HG03175 (cell line): ENCODE measurements around the gene SCNN1A.

Experiments
- ATAC-seq: cut with Tn5 transposase; IDR thresholded peaks from one replicate; pipeline ENCODE4 v1.9.1; 2021; ENCODE audit warnings: mild to moderate bottlenecking, moderate library complexity; ENCODE audit not compliant: unreplicated experiment

SCNN1A gene

DNA sequence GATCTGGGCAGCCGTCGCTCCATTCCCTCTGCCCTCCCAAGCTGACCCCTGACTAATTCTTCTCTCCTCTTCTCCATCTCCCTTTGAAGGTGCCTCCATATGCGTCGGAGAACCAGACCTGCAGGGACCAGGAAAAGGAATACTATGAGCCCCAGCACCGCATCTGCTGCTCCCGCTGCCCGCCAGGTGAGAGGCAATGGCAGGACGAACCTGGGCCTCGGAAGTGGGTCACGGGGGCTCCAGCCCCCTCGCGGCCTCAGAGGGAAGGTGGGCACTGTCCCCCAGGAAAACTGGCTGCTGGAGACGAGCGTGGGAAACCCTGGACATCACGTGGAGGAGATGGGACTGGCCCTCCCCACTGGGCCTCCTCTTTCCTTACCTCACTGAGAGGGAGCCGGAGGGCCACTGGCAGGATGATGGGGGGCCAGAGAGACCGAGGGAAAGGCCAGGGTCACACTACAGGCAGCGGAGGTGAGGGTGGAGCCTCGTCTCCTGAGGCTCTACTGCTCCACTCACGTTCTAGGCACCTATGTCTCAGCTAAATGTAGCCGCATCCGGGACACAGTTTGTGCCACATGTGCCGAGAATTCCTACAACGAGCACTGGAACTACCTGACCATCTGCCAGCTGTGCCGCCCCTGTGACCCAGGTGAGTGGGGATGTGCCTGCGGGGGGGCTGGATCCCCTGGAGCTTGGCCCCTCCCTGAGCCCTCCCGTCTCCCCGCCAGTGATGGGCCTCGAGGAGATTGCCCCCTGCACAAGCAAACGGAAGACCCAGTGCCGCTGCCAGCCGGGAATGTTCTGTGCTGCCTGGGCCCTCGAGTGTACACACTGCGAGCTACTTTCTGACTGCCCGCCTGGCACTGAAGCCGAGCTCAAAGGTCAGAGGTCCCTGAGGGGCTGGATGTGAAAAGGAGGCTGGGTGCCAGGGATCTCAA lies 9.4 kb upstream of the SCNN1A start:
- ATAC-seq: no peak

DNA sequence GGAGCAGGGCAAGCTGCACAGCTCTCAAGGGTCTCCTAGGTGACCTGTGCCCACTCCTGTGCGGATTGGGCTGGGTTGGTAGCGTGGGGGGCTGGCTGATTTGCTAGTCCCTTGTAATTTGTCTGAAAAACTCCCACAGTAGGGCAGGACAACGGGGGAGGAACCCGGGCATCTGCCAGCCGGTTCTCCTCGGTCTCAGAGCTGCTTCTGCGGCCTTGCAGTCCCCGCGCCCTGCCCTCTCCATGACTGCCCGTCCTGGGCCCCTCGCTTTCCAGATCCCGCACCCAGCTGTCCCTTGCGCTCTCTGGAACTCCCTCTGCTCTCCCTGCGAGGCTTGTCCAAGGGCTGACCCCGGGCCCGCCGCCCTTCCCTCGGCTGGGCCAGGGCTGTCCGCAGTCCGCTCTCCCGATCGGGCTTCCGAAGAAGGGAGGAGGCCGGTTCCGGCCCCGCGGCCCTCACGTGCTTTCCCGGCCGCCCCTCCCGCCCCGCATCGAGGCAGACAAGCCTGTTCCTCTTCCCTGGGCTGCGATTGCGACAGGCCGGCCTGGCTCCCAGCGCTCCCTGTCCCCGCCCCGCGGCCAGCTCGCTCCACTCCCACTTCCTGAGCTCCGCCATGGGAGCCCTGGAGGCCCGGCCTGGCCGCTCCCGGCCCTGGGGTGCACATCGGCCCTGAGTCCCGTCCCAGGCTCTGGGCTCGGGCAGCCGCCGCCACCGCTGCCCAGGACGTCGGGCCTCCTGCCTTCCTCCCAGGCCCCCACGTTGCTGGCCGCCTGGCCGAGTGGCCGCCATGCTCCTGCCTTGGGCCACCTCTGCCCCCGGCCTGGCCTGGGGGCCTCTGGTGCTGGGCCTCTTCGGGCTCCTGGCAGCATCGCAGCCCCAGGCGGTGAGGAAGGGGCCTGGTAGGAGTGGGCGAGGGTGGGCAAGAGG lies 8.5 kb upstream of the SCNN1A start, which contains the start of gene LTBR:
LTBR (plus strand) TSS at position 591 of the 927 bp plus-strand sequence; CDS start at position 788, 197 bp downstream.
- ATAC-seq: no peak

DNA sequence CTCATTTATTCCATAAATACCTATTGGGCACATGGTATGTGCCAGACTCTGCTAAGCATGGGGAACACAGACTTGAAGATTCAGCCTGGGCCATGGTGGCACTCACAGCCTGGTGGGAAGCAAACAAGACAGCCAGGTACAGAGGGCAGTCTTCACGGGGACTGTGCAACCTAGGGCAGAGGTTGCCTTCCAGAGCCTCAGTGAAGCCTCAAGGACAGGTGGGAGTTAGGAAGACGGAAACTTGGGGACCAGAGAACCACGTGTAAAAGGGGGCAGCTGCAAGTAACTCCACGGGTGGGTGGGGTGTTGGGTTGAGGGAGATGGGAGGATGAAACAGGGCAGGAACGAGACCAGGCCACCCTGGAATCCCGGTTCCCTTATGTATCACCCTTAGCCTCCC lies 7.6 kb upstream of the SCNN1A start:
- ATAC-seq: no peak

DNA sequence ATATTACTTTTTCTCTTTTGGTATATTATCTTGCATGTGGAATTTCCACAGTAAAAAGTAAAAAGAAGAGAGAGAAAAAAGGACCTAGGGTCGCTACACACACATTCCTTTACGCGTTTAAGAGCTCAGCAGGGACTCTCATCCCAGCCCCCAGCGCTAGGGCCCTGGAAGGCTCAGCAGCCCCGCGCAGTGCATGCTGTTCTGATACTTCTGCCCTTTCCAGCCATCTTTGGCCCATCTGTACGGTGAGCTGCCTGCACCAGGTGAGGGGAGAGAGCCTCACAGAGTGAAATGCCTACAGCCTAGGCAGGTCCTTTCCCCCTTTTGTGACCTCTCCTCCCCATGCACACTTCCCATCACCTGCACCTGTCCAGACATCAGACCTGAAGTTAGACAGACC lies 7.0 kb upstream of the SCNN1A start:
- ATAC-seq: no peak

DNA sequence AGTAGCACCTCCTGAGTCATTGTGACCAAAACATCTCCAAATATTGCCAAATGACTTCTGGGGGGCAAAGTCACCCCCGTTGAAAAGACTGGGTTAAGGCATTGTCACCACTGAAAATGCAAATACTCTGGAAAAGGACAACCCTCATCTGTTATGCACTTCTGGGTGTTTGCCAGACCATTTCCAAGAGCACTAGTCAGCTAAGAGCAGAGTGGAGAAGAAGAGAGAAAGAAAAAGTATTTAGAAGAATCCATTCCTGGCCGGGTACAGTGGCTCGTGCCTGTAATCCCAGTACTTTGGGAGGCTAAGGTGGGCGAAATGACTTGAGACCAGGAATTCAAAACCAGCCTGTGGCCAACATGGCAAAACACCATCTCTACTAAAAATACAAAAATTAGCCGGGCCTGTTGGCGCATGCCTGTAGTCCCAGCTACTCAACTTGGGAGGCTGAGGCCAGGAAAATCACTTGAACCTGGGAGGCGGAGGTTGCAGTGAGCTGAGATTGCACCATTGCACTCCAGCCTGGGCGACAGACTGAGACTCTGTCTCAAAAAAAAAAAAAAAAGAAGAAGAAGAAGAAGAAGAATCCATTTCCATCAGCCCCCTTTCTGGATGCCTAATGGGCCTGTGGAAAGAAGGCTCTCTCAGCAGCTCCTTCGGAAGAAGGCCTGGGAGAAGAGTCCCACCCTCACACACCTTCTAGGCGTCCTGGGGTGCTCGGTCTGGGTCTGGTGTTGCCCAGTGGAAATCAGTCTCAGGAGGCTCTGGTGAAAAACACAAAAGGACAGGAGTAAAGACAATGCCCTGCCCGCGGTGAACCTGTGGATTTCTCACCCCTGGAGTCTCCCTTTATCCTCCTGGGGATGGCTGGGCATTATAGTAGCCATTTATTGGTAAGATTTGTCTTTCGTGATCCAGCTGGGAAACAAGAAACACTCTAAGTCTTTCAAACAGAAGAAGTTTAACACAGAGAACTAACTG lies 5.1 kb upstream of the SCNN1A start:
- no peak for ATAC-seq

DNA sequence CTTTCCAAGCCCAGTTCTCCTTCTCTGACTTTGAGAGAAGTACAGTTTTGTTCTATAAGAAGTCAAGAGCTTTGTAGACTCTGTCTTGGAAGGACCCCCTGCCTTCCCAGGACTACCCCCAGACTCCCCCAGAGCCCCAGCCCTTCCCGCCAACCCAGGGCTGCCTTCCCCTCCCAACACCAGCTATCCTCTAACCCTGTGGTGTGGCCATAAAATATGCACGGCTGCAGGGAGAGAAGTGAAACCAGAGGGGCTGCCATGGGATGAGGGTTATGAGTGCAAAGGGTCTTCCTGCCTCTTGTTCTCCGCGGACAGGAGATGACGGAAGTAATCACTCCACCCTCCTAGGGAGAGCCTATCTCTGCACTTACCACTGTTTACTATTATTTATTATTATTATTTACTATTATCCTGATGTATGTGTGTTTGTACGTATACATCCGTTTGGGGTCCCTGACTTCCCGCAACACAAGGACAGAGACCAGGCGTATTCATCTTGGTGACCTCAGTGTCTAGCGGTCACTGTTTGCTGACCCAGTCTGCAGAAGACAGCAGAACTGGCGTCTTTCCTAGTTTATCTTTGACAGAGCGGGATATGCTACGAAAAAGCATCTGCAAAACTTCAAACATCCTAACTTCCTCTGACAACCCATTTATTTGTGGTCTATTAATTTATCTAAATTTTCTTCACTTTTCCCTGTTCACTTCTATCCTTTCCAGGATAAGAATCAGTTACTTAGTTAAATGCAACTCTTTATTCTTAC lies 3.5 kb upstream of the SCNN1A start:
- no peak for ATAC-seq

DNA sequence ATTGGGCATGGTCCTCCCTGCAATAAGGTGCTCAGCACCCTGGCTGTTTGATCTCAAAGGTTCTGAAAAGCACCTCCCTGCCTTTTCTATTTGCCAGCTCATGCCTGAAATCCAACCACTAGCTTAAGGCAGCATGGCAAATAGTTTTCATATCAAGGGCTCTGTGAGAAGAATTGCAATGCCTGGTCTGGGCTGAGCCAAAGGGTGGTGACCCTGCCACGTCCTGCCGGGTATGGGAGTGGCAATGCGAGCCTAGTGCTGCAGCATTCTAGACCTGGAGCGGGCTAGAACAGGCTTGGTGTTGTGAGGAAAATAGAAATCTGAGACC lies 2.3 kb upstream of the SCNN1A start:
- no peak for ATAC-seq

DNA sequence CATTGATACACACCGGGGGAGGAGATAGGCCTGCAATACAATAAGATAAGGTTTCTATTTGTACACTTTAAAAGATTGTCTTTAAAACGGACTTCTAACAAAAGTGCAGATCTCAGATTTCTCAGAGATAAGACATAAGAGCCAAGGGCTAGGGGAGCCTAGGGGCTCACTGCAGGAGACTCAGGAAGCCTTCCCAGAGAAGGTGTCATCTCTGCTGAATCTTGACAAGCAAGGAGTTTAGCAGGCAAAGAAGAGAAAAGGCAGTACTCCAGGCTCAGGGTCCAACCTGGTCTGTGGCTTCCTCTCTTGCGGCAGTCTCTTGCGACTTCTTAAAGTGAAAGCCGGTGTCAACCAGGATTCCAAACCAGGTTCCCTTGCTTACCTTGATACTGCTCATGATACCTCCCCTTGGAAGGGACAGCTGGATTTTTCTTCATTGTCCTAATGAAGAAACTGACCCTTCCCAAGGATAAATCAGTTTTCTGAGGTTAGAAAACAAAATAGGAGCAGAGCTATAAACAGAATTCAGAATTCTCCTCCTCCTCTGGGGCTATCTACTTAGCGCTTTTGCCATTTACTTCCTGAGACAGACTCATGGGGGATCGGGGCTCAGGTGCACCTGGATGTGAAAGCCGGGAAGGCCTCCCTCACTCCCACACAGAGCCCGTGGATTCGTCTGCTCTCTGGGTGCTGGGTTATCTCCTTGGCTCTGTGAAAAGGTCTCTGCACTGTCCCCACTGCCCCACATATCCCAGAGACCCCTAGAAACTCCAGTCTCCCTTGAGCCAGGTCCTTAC lies 1.7 kb upstream of the SCNN1A start:
- ATAC-seq: no peak

DNA sequence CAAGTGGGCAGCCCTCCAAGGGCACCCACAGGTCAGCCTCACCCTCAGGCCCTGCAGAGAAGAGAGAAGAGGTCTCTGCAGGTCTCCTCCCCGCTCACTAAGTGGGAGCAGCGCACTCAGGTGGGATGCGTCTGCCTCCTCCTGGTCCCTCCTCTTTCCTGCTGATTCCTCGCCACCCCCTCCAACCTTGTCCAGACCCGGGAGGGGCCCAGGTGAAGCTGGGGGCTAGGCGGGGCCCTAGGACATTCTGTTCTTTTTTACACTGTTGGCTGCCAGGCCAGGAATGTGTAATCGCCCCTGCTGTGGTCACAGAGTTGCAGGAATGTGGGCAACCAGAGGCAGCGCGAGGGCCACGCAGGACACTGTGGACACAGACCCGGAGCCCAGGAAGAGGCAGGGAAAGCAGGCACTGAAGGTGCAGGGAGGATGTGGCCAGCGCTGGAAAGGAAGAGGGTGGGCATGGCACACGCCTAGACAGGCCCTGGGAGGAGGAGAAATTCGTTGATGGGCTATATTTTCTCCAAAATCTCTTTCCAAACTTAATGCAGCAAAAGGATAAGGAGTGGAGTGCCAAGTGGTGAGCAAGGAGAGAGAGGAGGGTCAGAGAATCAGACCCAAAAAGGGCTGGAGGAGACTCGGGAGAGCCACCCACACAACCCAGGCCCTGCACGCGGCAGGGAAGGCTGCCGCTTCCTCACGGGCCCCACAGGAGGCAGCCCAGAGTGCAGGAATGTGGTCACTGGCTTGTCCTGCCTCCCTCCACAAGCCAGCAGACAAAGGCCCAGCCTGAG lies 911 bp upstream of the SCNN1A start:
- no peak for ATAC-seq

DNA sequence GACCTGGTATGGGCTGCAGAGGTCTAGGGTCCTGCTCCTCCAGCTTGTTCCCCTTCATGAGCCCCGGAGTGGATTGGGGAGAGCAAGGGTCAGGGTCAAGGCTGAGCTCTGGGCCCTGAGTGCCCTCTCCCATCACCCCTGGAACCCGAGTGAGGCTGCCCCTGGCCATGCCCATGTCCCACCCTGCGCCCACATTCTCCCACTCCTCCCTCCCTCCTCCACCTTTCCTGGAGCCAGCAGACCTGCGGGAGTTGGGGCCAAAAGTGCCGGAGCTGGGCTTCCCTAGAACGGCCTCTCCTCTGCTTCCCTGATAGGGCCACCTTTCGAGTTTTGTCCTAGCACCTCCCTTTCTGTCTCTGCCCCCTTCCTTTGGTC lies 590 bp downstream of the SCNN1A start:
- ATAC-seq: no peak

DNA sequence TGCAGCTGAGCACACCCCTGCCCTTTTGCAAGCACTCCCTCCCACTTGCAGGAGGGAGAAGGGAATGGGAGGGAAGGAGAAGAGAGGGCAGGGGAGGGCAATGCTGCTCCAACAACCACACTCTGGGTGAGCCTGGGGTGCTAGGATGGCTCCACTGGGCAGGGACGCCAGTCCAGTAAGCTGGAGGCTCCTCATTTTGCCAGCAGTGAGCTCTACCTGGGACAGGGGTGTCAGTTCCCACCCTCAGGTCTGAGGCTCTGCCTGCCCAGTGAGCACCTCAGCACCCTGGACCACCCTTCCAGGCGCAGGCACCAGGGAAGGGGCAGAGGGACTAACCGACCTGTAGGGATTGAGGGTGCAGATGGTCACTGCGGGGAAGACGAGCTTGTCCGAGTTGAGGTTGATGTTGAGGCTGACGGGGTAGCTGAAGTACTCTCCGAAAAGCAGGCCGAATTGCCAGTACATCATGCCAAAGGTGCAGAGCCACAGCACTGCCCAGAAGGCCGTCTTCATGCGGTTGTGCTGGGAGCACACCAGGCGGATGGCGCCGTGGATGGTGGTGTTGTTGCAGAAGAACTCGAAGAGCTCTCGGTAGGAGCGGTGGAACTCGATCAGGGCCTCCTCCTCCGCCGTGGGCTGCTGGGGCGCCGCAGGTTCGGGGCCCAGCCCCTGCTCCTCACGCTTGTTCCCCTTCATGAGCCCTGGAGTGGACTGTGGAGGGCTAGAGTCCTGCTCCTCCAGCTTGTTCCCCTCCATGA lies 1.2 kb downstream of the SCNN1A start:
- ATAC-seq: no peak

DNA sequence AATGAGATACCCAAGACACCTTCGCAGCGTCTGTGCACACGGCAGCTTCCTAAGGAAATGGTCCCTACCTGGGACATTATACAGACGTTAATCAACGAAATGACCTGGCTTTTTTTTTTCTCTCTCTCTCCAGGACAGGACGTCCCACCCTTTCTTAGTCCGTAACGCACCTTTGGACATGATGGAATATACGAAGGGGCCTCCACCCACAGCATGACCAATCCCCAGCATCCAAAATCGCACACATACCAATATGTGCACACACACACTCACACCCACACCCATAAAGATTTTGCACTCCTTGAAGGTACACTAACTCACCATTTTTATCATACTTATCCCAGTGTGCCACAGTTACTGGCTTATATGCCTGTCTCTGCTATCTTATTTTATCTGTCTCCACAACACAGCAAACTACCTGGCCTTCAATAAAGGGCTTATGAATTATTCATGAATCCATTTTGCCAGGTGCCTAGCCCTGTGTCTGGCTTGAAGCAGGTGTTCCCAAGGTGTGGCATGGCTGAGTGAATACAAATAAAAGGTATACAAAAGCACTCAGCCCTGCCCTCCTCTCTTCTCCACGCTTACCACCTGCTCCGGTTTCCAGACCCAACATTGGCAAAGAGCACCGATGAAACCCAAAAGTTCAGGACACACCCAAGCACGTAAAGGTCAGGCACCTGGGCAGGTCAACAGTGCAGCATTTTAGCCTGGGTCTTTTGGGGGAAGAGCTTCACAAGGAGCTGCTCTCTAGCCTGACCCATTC lies 2.2 kb downstream of the SCNN1A start:
- no peak for ATAC-seq

DNA sequence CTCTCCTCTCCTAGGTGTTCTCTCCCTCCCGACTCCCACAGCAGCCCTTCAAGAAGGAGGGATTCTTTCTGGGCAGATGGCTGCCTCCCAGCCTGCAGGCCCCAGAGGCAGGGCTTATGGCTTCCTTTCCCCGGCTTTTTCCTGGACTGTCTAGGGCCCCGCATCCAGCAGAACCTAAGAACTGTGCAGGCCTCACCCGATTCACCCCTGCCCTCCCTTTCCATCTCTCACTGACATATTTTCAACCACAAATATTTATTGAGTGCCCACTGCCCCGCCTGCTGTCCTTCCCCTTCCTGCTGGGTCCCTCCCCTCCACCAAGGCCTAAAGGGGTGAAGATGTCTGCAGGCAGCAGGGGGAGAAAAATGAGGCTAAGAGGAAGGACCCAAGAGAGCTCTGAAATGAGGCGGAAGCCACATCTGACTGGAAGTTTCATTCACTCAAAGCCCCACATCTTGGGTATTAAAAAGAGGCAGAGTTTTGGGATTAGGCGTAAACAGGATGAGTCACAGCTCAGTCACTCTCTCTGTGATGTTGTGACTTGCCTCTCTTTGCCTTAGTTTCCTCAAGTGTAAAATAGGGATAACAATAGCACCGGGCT lies 2.9 kb downstream of the SCNN1A start:
- no peak for ATAC-seq

DNA sequence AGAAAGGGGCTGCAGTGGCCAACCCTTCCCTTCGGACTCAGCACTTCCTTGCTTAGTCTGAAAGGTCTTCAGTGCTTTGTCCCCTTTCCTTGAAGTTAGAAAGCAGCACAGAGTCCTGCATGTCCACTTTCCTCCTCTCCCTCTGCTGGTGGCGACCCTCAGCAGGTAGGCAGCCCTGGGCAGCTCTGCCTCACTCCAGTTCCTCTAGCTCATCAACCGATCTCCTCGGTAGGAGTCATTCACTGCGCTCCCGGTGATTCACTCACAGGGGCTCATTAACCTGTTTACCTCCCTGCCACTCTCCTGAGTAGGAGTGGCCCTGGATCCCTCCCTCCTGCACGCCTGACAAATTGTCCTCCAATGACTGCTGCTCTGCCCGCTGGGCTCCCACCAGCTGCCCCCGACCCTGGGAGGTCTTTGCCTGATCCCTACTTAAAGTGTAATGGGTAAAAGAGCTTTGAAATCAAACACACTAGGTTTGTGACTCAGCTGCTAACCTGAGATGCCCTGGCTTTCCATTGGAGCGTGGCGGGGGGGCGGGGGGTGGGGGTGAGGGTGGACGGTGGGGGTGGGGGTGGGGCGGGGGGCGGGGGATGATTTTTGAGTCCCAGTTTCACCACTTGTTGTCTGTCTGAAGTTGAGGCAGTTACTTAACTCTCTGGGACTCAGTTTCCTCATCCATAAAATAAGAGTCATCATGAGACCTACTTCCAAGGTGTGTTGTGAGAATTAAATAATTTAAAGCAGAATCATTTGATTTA lies 4.2 kb downstream of the SCNN1A start:
- no peak for ATAC-seq

DNA sequence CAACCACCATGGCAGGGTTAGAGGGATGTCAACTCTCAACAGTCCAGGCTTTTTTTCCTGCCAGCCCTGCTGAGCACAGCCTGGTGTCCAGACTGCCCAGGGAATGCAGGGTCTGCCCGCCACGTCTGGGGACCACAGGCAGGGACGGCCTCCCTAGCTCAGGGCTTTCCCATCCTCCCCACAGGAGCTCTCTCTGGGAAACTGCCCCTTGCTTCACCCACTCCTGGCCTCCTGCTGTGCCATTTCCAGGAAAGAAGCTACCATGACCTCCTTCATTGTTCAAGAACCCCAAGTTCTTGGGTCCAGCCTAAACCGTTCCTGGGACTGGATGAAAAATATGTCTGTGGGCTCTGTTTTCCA lies 4.8 kb downstream of the SCNN1A start:
- no peak for ATAC-seq
